RPMI7951 (cell line): Measurements from ENCODE around the gene CENPT. TPM values are rescaled to one million over a fixed set of nuclear protein-coding genes. Genes with fewer than 3 reads are reported as not detected.

Source experiments
- total RNA-seq: library from RNA; depleted of rRNA; stranded (reverse); fragments of >200 nt; shearing (Covaris generic); gene quantifications from 2 replicates; pipeline ENCODE4 v1.2.3, GENCODE V29; 2014; rRNA removed

The CENPT gene
- total RNA-seq, 1 experiment from 2014 or later = 31.2 TPM

Other genes starting within 250 kb of the CENPT start
- gene CARMIL2, start 202.5 kb downstream of the CENPT start, total RNA-seq = 0.10 and 0.12 TPM in 2 replicates
- gene ACD, start 187.4 kb downstream of the CENPT start, total RNA-seq = 42.8 and 47.2 TPM in 2 replicates
- 1.6 and 1.9 TPM in 2 replicates for gene PARD6A, start 186.7 kb downstream of the CENPT start, total RNA-seq
- 13.6 and 14.8 TPM in 2 replicates for gene ENKD1, start 180.9 kb downstream of the CENPT start, total RNA-seq
- 6.4 and 7.5 TPM in 2 replicates for gene C16orf86, start 180.9 kb downstream of the CENPT start, total RNA-seq
- gene GFOD2, start 128.4 kb downstream of the CENPT start, total RNA-seq = 11.1 and 12.4 TPM in 2 replicates
- gene RANBP10, start 41.1 kb downstream of the CENPT start, total RNA-seq = 2.6 and 2.9 TPM in 2 replicates
- gene TSNAXIP1, start 40.8 kb downstream of the CENPT start, total RNA-seq = 0.49 TPM in 1 of 2 replicates, not detected in the other
- 36.2 and 41.8 TPM in 2 replicates for gene THAP11, start 5.4 kb downstream of the CENPT start, total RNA-seq
- gene NUTF2, start 760 bp downstream of the CENPT start, total RNA-seq = 392 and 459 TPM in 2 replicates
- 39.7 and 42.4 TPM in 2 replicates for gene EDC4, start 25.4 kb upstream of the CENPT start, total RNA-seq
- gene NRN1L, start 37.2 kb upstream of the CENPT start, total RNA-seq = 1.3 TPM in 1 of 2 replicates, not detected in the other
- 4.7 and 5.5 TPM in 2 replicates for gene PSKH1, start 45.6 kb upstream of the CENPT start, total RNA-seq
- gene CTRL, start 84.2 kb upstream of the CENPT start, total RNA-seq = 0.24 and 0.98 TPM in 2 replicates
- 75.7 and 107 TPM in 2 replicates for gene PSMB10, start 89.2 kb upstream of the CENPT start, total RNA-seq
- 3.1 and 6.0 TPM in 2 replicates for gene LCAT, start 96.4 kb upstream of the CENPT start, total RNA-seq
- gene SLC12A4, start 120.9 kb upstream of the CENPT start, total RNA-seq = 23.6 and 37.0 TPM in 2 replicates
- not detected in 2 replicates for gene DPEP3, start 132.8 kb upstream of the CENPT start, total RNA-seq
- gene DPEP2, start 151.8 kb upstream of the CENPT start, total RNA-seq = not detected in 2 replicates
- gene DPEP2NB, start 168.2 kb upstream of the CENPT start, total RNA-seq = not detected in 2 replicates
- gene DDX28, start 175.5 kb upstream of the CENPT start, total RNA-seq = 6.6 and 9.3 TPM in 2 replicates
- gene DUS2, start 175.6 kb upstream of the CENPT start, total RNA-seq = 18.7 and 18.9 TPM in 2 replicates
- 22.0 and 22.5 TPM in 2 replicates for gene NFATC3, start 237.7 kb upstream of the CENPT start, total RNA-seq